HG03175 (cell line): ENCODE measurements around the gene CMTM7.

ENCODE experiments used
- ATAC-seq: cut with Tn5 transposase; IDR thresholded peaks from one replicate; pipeline ENCODE4 v1.9.1; 2021; ENCODE audit warnings: mild to moderate bottlenecking, moderate library complexity; ENCODE audit not compliant: unreplicated experiment

Gene CMTM7

DNA sequence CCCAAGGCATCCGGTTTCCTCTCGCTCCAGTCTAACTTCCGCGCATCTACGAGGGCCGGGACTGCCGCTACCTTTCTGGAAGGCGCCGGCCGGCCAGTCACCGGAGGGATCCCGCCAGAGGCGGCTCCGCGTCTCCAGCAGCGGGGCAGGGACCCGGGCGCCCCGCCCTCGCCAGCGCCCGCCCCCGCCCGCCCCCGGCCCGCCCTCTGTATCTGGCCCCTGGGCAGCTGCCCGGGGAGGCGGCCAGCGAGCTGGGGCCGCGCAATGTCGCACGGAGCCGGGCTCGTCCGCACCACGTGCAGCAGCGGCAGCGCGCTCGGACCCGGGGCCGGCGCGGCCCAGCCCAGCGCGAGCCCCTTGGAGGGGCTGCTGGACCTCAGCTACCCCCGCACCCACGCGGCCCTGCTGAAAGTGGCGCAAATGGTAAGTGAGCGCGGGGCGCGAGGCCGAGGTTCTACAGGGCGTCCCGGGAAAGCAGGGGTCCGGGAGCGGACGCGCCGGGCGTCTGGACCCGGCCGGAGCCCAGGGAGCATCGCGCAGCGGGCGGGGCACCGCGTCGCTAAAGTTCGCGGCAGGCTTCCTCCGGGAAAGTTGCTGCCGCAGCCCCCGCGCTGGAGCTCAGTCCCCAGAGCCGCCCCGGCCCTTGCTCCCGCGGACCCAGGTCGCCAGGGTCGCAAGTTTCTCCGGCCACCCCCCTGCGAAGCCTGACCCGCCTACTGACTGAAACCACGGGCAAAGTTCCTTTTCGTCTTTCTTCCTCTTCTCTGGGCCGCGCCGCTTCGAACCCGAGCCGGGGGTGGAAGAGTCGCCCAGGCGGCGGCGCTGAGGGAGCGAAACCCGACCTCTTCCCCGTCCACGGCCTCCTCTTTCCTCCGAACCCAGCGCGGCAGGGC, at the start of gene CMTM7:
TSS of gene CMTM7 (plus strand) at position 211 of the 893 bp plus-strand sequence. CDS start at position 265, 54 bp downstream.
- ATAC-seq, result peak; percentile 35

DNA sequence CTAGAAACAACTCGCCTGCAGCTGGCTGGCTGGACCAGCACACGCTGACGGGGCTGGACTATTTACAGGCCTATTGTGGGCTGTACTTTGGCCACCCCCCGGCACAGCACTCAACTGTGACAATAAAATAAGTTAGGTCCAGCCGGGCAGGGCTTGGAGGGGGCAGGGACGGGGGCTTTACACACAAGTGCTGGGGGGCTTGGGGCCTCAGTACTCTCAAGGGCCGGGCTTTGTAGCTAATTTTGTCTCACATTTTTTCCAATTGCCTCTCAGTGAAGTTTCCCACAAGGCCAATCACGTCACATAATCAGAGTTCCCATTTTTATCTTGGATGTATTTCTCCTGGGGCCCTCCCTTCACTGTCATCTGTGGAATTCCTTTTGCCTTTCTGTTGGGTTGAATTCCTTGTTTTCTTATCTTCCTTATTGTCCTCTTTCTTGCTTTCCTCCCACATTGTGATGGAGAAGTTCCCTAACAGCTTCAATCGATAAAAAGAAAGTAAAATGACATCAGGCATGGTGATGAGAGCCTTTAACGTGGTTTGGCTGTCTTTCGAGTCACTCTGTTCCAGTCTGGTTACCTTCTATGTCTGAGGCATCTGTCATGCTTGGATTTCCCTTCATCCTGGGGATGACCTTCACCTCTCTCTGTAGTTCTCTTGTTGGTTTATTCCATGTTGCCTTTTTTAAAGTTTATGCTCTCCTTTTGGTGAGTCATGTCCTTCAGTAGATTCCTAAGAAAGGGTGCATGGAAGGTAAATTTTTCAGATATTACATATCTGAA, 44.1 kb upstream of the CMTM7 start:
- no peak for ATAC-seq

GRCh38 chr3:32349184-32349583, 42.5 kb upstream of the CMTM7 start:
- ATAC-seq, result no peak

GRCh38 chr3:32352563-32352962, 39.1 kb upstream of the CMTM7 start:
- no peak for ATAC-seq

DNA sequence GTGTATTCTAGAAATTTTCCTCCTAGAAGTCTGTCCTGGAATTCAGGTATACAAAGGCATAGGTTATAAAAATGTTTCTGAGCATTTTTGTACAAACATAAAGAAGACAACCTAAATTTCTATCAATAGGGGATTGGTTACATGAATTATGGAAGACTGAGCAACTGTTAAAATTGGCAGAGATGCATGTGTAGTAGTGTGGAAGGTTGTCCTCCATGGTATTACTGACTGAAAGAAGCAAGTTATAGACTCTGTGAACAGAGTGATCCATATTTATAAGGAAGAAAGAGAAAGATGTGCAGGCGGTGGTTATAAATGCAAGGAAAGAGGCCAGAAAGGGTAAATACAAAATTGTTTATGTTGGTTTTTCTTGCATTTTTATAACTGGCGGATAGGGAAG, 38.3 kb upstream of the CMTM7 start:
- no peak for ATAC-seq

DNA sequence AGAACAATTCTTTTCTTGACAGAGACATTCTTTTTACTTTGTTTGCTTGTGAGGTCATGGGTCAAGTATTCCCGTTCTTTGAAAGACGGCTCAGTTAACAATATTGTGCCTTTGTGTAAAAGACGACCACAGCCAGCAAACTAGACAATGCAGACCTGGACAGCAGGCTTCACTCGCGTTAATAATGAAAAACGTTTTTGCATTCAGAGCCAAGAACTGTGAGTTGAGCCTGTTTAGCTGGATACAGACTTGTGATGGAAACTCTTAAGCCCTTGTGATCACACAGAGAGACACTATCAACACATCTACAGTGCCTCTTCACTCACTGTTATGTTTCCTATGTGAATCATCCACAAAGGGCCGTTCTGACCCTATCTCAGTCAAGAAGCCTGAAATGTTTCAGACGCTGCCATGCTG, 37.3 kb upstream of the CMTM7 start:
- ATAC-seq, result no peak

GRCh38 chr3:32355751-32356291, 35.8 kb upstream of the CMTM7 start:
- ATAC-seq, result no peak

GRCh38 chr3:32359766-32360492, 31.7 kb upstream of the CMTM7 start:
- no peak for ATAC-seq

GRCh38 chr3:32360493-32360827, 31.2 kb upstream of the CMTM7 start:
- ATAC-seq, result no peak

DNA sequence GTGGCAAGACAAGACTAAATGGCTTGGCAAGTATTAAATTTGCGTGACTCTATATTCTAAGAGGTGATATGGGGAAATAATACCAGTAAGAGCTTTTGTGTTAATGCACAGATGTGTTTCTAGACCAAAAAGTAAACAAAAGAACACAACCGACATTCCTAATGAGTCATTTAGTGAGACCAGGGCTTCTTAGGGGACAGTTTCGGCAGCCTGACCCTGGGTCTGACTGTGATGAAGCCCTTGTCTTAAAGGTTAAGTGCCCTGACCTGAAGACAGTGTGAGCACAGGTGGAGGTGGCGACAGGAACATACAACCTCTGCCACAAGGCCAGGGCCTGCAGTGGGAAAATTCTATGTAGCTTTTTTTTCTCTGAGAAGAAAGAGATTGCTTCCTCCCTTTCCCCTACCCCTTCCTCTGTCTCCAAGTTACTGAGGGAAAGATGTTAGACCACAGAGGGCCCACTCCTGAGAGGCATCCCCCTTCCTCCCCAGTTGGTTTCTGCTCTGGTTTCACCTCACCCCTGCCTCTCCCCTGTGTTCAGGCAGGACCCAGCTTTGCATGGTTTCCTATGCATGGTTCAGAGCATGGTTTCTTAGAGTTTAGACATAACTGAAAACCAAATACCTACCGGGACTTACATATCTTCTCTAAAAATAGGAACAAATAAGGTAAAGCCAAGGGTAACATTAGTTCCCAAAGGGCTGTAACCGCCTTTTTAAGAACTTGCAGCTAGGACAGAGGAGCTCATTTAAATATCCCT, 24.8 kb upstream of the CMTM7 start:
- ATAC-seq, result no peak

- ATAC-seq, result no peak
Measured at GRCh38 chr3:32367442-32367841, 24.2 kb upstream of the CMTM7 start.

- no peak for ATAC-seq
Measured at GRCh38 chr3:32371461-32372212, 20.0 kb upstream of the CMTM7 start.

DNA sequence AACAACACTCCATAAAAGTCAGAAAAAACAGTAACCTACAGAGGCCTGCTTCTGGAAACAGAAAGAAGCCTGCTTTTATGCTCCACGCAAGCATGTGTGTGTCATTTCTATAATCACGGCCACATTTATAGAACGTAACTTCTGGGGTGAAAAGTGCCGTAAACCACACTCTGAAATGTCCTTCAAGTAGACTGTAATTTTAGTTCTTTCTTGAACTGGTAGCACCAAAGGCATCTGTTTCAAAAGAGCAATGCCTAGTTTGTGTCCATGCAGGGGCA, 19.5 kb upstream of the CMTM7 start:
- no peak for ATAC-seq

- no peak for ATAC-seq
Measured at GRCh38 chr3:32373276-32373675, 18.4 kb upstream of the CMTM7 start.

- no peak for ATAC-seq
Measured at GRCh38 chr3:32373844-32374243, 17.8 kb upstream of the CMTM7 start.

DNA sequence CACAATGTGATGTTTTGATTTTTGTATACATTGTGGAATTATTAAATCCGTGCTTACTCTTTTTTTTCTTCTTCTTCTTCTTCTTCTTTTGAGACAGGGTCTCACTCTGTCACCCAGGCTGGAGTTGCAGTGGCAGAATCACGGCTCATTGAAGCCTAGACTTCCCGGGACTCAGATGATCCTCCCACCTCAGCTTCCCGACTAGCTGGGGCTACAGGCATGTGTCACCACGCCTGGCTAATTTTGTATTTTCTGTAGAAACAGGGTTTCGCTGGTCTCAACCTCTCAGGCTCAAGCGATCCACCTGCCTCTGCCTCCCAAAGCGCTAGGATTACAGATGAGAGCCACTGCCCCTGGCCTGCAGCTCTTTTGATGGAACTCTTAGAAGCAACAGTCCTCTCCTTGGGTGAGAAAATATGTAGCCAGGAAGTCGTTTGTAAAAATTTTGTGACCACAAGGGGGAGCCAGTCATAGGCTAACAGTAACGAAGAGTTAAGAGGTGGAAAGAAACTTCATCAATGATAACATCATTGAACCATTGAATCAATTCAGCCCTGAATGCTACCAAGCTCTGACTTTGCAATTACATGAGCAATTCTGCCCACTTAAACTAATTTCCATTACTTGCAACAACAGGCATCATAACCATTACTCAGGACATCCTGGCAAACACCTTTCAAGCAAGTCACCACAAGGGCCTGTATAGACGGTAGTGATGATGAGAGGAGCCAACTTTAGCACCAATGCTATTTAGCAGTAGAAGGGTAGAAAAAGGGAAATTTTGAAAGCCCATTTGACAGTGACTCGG, 16.7 kb upstream of the CMTM7 start:
- peak; percentile 75 for ATAC-seq

DNA sequence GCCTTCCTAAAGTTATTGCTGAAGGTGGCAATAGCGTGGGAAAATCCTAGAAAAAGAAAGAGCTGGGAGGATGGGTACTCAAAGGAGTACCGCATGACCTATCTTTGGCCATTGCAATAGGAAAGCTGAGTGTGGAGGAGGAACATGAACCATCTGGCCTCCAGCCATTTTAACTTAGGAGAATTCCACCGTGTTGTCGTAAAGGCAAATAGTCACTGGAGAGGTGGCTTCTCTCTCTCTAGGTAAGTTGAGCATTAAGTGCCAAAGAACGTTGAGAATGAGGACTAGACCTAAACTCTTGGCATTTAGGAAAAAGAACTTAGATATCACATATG, 16.1 kb upstream of the CMTM7 start:
- ATAC-seq, result no peak

DNA sequence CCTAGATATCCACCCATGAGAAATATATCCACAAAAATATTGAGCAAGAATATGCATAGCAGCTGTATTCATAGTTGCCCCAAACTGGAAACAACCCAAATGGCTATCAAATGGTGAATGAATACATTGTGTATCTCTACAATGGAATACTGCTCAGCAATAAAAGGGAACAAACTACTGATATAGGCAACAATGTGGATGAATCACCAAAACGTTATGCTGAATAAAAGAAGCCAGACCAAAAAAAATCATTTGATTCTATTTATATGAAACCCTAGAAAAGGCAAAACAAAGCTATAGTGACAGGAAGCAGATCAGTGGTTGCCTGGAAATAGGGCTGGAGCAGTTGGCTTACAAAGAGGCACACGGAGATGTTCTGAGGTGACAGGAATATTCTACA, 15.5 kb upstream of the CMTM7 start:
- no peak for ATAC-seq

GRCh38 chr3:32379831-32380500, 11.7 kb upstream of the CMTM7 start:
- ATAC-seq, result no peak
